Effector memory CD8-positive, alpha-beta T cell (primary cell): ENCODE data around the gene RANBP6.
A peak's percentile ranks its signal among the peaks of the same experiment; 100 is the strongest.
"Not testable (repeated sequence)": the region's sequence is repeated elsewhere in the genome, so short reads cannot be mapped to it uniquely, and the experiment has no call there.

ENCODE experiments used
- ATAC-seq: fragments of 150-1000 bp; cut with Tn5 transposase; replicated peaks from 2 replicates; pipeline ENCODE4 v1.10.0; 2021; ENCODE audit warnings: mild to moderate bottlenecking, moderate library complexity
- DNase-seq, 3 experiments: peaks; one replicate each; pipeline ENCODE4 v3.0.0; 2021
- H3K27ac Mint-ChIP-seq, 2 donors: one replicate each; pipeline ENCODE4 v1.8.0; 2022; ENCODE audit warnings: mild to moderate bottlenecking in 2 of 2, mixed read lengths in 2 of 2, moderate library complexity in 2 of 2
- H3K27me3 Mint-ChIP-seq, 2 donors: one replicate each; pipeline ENCODE4 v1.8.0; 2022; ENCODE audit warnings: mixed read lengths in 2 of 2
- H3K36me3 Mint-ChIP-seq: one replicate; pipeline ENCODE4 v1.8.0; 2022; ENCODE audit warnings: mild to moderate bottlenecking, moderate library complexity, mixed read lengths; ENCODE audit not compliant: insufficient read depth
- H3K4me1 Mint-ChIP-seq, 2 donors: one replicate each; pipeline ENCODE4 v1.8.0; 2022; ENCODE audit warnings: low read depth in 2 of 2, mixed read lengths in 2 of 2
- H3K4me3 Mint-ChIP-seq, 2 donors: one replicate each; pipeline ENCODE4 v1.8.0; 2022; ENCODE audit warnings: mild to moderate bottlenecking in 2 of 2, mixed read lengths in 2 of 2, moderate library complexity in 2 of 2
- H3K9me3 Mint-ChIP-seq, 2 donors: one replicate each; pipeline ENCODE4 v1.8.0; 2022; ENCODE audit warnings: mixed read lengths in 2 of 2

Gene RANBP6

GRCh38 chr9:6034954-6035353, 19.5 kb upstream of the RANBP6 start:
- H3K9me3 Mint-ChIP-seq, result no peaks in the 10 kb centered on the region
- H3K36me3 Mint-ChIP-seq, result no peaks in the 10 kb centered on the region
- peaks cover 10 to 26% of the 10 kb centered on the region in 2 donors for H3K27me3 Mint-ChIP-seq
- DNase-seq (no peak), ATAC-seq (no peak)
- no peak overlapping the region for H3K27ac Mint-ChIP-seq
- H3K4me3 Mint-ChIP-seq, result no peak overlapping the region
- no peaks in the 10 kb centered on the region for H3K4me1 Mint-ChIP-seq

- Mint-ChIP-seq H3K9me3 (no peaks in the 10 kb centered on the region), H3K4me1 (no peaks in the 10 kb centered on the region), H3K27me3 (peaks cover 22 to 27% of the 10 kb centered on the region in 2 donors), H3K27ac (no peak overlapping the region), H3K36me3 (no peaks in the 10 kb centered on the region), H3K4me3 (no peak overlapping the region)
- no peak for ATAC-seq
- no peak for DNase-seq
Measured at GRCh38 chr9:6029604-6030274, 14.3 kb upstream of the RANBP6 start.

DNA sequence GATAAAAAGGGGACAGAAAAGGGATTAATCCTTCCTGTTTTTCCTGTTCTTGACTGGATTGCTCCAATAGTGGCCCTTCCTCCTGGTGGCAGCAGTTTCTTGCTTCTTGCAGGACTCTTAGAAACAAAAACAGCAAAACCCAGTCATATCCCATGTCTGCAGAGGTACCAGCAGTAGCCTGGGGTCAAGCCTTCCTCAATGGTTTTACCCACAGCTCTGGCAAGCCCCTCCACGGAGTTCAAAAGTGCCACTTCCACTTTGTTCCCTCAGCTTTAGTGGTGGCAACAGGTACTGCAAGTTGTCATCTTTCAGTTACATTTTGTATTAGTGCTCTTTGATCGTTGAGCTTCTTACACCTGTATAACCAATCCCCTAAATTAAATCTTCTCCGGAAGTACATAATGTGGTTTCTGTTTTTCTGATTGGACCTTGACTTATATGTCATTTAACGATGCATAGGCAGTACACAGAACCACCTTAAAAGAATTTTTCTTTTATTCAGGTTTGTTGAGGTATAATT, 8.7 kb upstream of the RANBP6 start:
- H3K27ac Mint-ChIP-seq, result peak overlapping the region in 1 of 2 donors; percentile 42
- H3K9me3 Mint-ChIP-seq, result no peaks in the 10 kb centered on the region
- ATAC-seq, result peak; percentile 78
- peaks cover 2 to 5% of the 10 kb centered on the region in 2 donors for H3K4me1 Mint-ChIP-seq
- peak in 2 of 3 experiments; percentile 12 to 19 for DNase-seq
- H3K27me3 Mint-ChIP-seq, result peaks cover 23 to 25% of the 10 kb centered on the region in 2 donors
- H3K36me3 Mint-ChIP-seq, result no peaks in the 10 kb centered on the region
- peak overlapping the region in 1 of 2 donors; percentile 43 for H3K4me3 Mint-ChIP-seq

DNA sequence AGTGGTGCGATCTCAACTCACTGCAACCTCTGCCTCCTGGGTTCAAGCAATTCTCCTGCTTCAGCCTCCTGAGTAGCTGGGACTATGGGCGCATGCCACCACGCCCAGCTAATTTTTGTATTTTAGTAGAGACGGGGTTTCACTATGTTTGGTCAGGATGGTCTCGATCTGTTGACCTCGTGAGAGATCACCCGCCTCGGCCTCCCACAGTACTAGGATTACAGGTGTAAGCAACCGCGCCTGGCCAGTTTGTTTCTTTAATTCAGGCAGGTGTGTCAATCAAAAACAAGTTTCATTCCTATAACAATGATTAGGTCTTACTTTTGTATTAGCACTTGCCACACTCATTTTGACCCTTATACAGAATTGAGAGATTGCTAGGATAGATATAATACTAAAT, 1.6 kb upstream of the RANBP6 start:
- DNase-seq, H3K4me3 Mint-ChIP-seq: not testable (repeated sequence)

DNA sequence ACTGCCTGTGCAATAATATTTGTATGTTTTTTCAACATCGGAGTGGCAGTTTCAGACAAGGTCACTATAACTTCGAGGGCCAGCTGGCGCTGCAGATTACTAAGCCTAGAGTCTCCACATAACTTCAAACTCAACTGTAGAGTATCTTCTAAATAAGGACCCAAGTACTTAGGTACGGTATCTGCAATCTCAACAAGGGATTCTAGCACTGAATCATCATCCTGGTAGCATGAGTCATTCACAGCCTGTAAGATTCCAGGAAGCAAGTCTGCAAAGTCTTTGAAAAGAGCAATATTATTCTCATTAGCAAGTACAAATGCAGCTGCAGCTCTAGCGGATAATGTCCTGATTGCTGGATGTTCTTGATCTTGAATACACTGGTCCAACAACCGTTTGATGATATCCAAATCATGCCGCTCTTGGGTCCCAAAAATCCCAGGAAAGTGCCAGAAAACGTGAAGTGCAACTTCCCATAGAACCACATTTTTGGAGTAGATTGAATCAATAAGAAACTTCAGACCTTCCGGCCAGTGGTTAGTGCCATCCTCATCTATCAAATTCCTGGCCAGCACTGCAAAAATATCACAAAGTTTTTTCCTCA, 654 bp downstream of the RANBP6 start:
- peaks cover 21% of the 10 kb centered on the region for H3K36me3 Mint-ChIP-seq
- H3K4me1 Mint-ChIP-seq, result peaks cover 21 to 30% of the 10 kb centered on the region in 2 donors
- ATAC-seq (no peak), DNase-seq (no peak)
- H3K4me3 Mint-ChIP-seq, result peak overlapping the region; percentile 91 to 98
- peak overlapping the region; percentile 97 to 98 for H3K27ac Mint-ChIP-seq
- H3K9me3 Mint-ChIP-seq, result no peaks in the 10 kb centered on the region
- H3K27me3 Mint-ChIP-seq, result no peaks in the 10 kb centered on the region

More for the DNA sequence above, 1.6 kb upstream of the RANBP6 start:
- H3K9me3 Mint-ChIP-seq, ATAC-seq, H3K27me3 Mint-ChIP-seq: not testable (repeated sequence)
- Mint-ChIP-seq H3K36me3 (peaks cover 17% of the 10 kb centered on the region), H3K27ac (peak overlapping the region in 1 of 2 donors; percentile 26), H3K4me1 (peaks cover 16 to 20% of the 10 kb centered on the region in 2 donors)

- H3K4me1 Mint-ChIP-seq, result peaks cover 26 to 44% of the 10 kb centered on the region in 2 donors
- H3K4me3 Mint-ChIP-seq, result peak overlapping the region; percentile 93
- H3K9me3 Mint-ChIP-seq, result no peaks in the 10 kb centered on the region
- ATAC-seq (peak; percentile 69), DNase-seq (peak; percentile 88 to 92 (median 89))
- H3K27me3 Mint-ChIP-seq, result no peaks in the 10 kb centered on the region
- H3K36me3 Mint-ChIP-seq, result peaks cover 33% of the 10 kb centered on the region
- peak overlapping the region; percentile 75 to 93 for H3K27ac Mint-ChIP-seq
Measured at GRCh38 chr9:6008169-6008979, 7.0 kb downstream of the RANBP6 start.

DNA sequence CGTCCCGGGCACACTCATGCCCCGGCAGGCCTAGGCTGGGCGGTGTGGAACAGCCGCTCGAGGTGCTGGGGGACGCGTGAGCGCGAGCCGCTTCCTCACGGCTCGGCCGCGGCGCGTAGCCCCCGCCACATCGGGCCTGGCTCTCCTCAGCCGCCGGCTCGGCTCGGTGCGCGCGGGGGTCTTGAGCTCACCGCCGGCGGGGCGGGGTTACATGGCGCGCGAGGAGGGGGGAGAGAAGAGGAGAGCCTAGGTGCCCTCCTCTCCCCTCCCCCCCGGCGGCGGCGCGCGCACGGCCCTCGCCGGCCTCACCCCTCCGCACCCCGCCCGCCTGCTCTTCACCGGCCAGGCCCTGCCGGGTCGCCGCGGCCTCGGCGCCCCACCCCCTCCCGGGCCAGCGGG, 7.7 kb downstream of the RANBP6 start:
- peak; percentile 52 for ATAC-seq
- DNase-seq, result peak; percentile 74 to 76 (median 76)
- H3K4me1 Mint-ChIP-seq, result peaks cover 21 to 39% of the 10 kb centered on the region in 2 donors
- peaks cover 28% of the 10 kb centered on the region for H3K36me3 Mint-ChIP-seq
- H3K27me3 Mint-ChIP-seq, result no peaks in the 10 kb centered on the region
- H3K4me3 Mint-ChIP-seq, result peak overlapping the region; percentile 93
- H3K9me3 Mint-ChIP-seq, result no peaks in the 10 kb centered on the region
- peak overlapping the region; percentile 88 to 93 for H3K27ac Mint-ChIP-seq

GRCh38 chr9:6007058-6007769, 8.2 kb downstream of the RANBP6 start:
- Mint-ChIP-seq H3K4me1 (peaks cover 21 to 39% of the 10 kb centered on the region in 2 donors), H3K27me3 (no peaks in the 10 kb centered on the region), H3K36me3 (peaks cover 28% of the 10 kb centered on the region), H3K4me3 (peak overlapping the region; percentile 93), H3K27ac (peak overlapping the region; percentile 88 to 93), H3K9me3 (no peaks in the 10 kb centered on the region)
- ATAC-seq, result peak; percentile 77
- DNase-seq, result peak; percentile 91 to 93 (median 91)

- DNase-seq (no peak), ATAC-seq (no peak)
- Mint-ChIP-seq H3K4me3 (peak overlapping the region; percentile 93), H3K27me3 (no peaks in the 10 kb centered on the region), H3K9me3 (no peaks in the 10 kb centered on the region), H3K36me3 (peaks cover 28% of the 10 kb centered on the region), H3K4me1 (peaks cover 18 to 38% of the 10 kb centered on the region in 2 donors), H3K27ac (peak overlapping the region; percentile 88 to 93)
Measured at GRCh38 chr9:6006749-6007057, 8.7 kb downstream of the RANBP6 start.

DNA sequence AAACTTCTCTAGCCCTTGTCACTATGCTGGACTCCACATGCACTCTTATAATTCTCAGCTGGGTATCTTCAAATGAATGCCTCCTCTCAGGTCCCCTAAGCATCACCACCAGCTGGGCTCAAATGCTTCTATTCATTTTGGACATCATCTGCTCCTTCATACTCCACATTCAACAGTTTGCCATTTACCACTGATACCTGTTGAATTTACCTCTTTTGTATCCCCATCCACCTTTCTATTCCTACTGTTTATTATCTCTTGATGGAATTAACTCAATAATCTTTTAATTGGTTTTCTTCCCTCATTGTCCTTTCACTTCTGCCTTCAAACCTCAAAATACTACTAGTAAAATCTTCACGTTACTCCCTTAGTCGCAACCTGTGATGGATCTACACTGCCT, 14.5 kb downstream of the RANBP6 start:
- ATAC-seq (no peak), DNase-seq (no peak)
- Mint-ChIP-seq H3K9me3 (no peaks in the 10 kb centered on the region), H3K4me1 (peaks cover 31 to 47% of the 10 kb centered on the region in 2 donors), H3K36me3 (peaks cover 6% of the 10 kb centered on the region), H3K4me3 (peak overlapping the region in 1 of 2 donors; percentile 29), H3K27ac (peak overlapping the region in 1 of 2 donors; percentile 29), H3K27me3 (no peaks in the 10 kb centered on the region)

GRCh38 chr9:5999443-6000101, 15.9 kb downstream of the RANBP6 start:
- Mint-ChIP-seq H3K4me3 (no peak overlapping the region), H3K36me3 (peaks cover under 1% of the 10 kb centered on the region), H3K4me1 (peaks cover 36 to 58% of the 10 kb centered on the region in 2 donors), H3K9me3 (no peaks in the 10 kb centered on the region), H3K27ac (no peak overlapping the region), H3K27me3 (no peaks in the 10 kb centered on the region)
- ATAC-seq, result no peak
- DNase-seq, result no peak

DNA sequence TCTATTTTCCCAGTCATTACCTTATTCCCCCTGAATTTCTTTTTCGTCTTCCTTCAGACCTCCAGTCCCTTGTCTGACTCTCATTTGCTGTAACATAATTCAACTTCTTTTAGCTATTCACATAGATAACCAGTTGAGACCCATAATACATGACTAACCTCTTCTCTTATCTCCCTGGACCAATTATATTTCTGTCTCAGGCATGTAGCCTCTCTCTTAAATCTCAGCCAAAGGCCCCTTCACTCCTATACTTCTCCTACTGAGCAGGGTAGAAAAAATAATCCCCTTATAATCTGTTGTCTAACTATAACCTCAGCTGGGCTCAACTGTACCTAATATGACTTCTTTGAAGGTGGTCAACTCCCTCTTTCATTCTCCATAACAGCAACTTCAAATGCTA, 20.9 kb downstream of the RANBP6 start:
- H3K4me3 Mint-ChIP-seq, result no peak overlapping the region
- no peaks in the 10 kb centered on the region for H3K27me3 Mint-ChIP-seq
- ATAC-seq (no peak), DNase-seq (no peak)
- no peaks in the 10 kb centered on the region for H3K36me3 Mint-ChIP-seq
- H3K4me1 Mint-ChIP-seq, result peaks cover 26 to 56% of the 10 kb centered on the region in 2 donors
- no peak overlapping the region for H3K27ac Mint-ChIP-seq
- no peaks in the 10 kb centered on the region for H3K9me3 Mint-ChIP-seq
